Muscle layer of colon (tissue), 2 donors: ENCODE results near the gene TTC39A.

Experiments
- H3K27ac ChIP-seq: one replicate; pipeline ENCODE4 v1.7.0; 2013; ENCODE audit warnings: low read depth, mild to moderate bottlenecking, low read length, moderate library complexity
- H3K27me3 ChIP-seq, 2 donors: one replicate each; pipeline ENCODE4 v1.7.0; 2013; ENCODE audit warnings: low read length in 2 of 2, mild to moderate bottlenecking in 2 of 2; ENCODE audit not compliant: insufficient read depth in 2 of 2, control insufficient read depth in 1 of 2
- H3K36me3 ChIP-seq: one replicate; pipeline ENCODE4 v1.7.0; 2013; ENCODE audit warnings: mild to moderate bottlenecking, low read length; ENCODE audit not compliant: insufficient read depth
- H3K4me1 ChIP-seq: one replicate; pipeline ENCODE4 v1.7.0; 2013; ENCODE audit warnings: mild to moderate bottlenecking, low read length; ENCODE audit not compliant: insufficient read depth
- H3K4me3 ChIP-seq, 2 donors: one replicate each; pipeline ENCODE4 v1.7.0; 2013; ENCODE audit warnings: low read length in 2 of 2, low read depth in 1 of 2, mild to moderate bottlenecking in 1 of 2, moderate library complexity in 1 of 2
- H3K9ac ChIP-seq: one replicate; pipeline ENCODE4 v1.7.0; 2013; ENCODE audit warnings: low read length
- H3K9me3 ChIP-seq: one replicate; pipeline ENCODE4 v1.7.0; 2013; ENCODE audit warnings: mild to moderate bottlenecking, low read length
- donor health status: abdominal sarcoma.
- donor health status: Adenocarcinoma of cecum.

TTC39A gene

GRCh38 chr1:51330331-51331201, at the start of gene TTC39A:
TTC39A (minus strand) TSS chr1:51330562; CDS start chr1:51330477, 85 bp downstream.
- H3K9ac ChIP-seq: no peak within 1 kb of the TSS
- peak within 1 kb of the TSS; percentile 38 to 56 for H3K4me3 ChIP-seq
- no peaks in the 10 kb centered on the region for H3K9me3 ChIP-seq
- H3K36me3 ChIP-seq: no peaks in the 10 kb centered on the region
- peaks cover 12 to 13% of the 10 kb centered on the region in 2 donors for H3K27me3 ChIP-seq
- H3K4me1 ChIP-seq: peaks cover 9% of the 10 kb centered on the region
- no peak within 1 kb of the TSS for H3K27ac ChIP-seq

DNA sequence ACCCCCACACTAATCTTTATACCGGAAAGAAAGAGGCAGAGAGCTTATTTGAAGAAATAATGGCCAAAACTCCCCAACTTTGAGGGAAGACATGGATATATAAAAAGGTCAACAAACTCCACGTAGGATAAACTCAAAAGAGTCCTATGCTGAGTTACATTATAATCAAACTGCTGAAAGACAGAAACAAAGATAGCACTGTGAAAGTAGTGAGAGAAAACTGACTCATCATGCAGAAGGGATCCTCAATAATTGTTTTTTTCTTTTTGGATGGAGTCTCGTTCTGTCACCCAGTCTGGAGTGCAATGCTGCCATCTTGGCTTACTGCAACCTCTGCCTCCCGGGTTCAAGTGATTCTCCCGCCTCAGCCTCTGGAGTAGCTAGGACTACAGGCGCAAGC, 48.5 kb upstream of the TTC39A start:
- H3K4me3 ChIP-seq: no peak overlapping the region

DNA sequence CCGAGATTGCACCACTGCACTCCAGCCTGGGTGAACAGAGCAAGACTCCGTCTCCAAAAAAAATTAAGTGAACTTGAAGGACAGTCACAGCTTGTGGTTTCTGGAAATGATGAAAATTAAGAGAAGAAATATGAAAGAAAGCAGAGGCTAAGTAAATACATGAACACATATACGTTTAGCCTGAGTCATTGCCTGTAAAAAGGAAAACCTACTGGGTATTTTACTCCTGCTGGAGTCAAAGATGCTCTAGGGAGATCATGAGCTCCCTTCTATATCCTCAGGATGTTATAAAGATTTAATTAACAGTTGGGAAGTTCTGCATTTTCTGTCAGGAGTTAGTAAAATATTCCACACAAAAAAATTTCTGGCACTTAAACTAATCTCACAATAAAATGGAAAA, 43.5 kb upstream of the TTC39A start:
- H3K4me1 ChIP-seq: no peaks in the 10 kb centered on the region
- H3K9me3 ChIP-seq: no peaks in the 10 kb centered on the region
- H3K27ac ChIP-seq: no peak overlapping the region
- no peak overlapping the region for H3K4me3 ChIP-seq
- peaks cover 23% of the 10 kb centered on the region for H3K36me3 ChIP-seq
- H3K27me3 ChIP-seq: no peaks in the 10 kb centered on the region
- H3K9ac ChIP-seq: no peak overlapping the region

More for the DNA sequence above, 48.5 kb upstream of the TTC39A start:
- Histone ChIP-seq H3K9ac (no peak overlapping the region), H3K27ac (no peak overlapping the region), H3K4me1 (no peaks in the 10 kb centered on the region), H3K36me3 (peaks cover 20% of the 10 kb centered on the region), H3K9me3 (no peaks in the 10 kb centered on the region), H3K27me3 (no peaks in the 10 kb centered on the region)

DNA sequence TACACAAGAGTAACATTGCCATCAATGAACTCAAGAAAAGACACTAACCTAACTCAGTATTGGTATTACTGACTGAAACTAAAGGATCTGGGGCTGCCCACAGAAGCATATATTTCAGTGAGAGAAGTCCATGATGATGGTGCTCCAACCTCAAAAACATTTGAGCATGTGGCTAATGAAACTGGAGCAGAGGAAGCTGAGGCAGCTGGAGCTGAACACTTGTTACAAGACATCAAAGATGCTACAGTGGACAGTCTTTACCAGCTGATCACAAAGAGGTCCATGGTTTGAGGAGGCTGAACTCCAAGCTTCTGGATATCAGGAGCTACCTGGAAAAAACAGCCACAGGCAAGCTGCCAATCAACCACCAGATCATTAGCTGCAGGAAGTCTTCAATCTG, 42.2 kb upstream of the TTC39A start:
- H3K27ac ChIP-seq: no peak overlapping the region
- H3K9me3 ChIP-seq: no peaks in the 10 kb centered on the region
- no peaks in the 10 kb centered on the region for H3K27me3 ChIP-seq
- H3K36me3 ChIP-seq: peaks cover 20% of the 10 kb centered on the region
- no peak overlapping the region for H3K4me3 ChIP-seq
- no peak overlapping the region for H3K9ac ChIP-seq
- no peaks in the 10 kb centered on the region for H3K4me1 ChIP-seq

DNA sequence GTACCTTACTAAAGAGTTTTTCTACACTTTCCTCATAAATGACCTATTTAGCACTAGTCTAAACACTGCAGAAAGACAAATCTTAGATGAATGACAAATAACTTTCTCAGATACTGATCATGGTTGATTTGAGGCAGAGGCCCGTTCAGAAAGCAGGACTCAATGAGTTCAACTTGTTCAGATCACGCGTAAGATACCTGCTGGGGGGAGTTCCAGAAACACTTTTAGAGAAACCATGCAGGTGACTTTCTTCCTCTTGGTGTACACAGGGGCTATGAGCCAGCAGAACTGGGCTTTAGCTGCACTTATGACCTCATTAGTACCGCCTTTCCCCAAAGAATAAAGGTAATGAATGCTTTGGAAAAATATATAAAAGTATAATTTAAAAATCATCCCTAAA, 38.8 kb upstream of the TTC39A start:
- Histone ChIP-seq H3K36me3 (peaks cover 29% of the 10 kb centered on the region), H3K4me1 (no peaks in the 10 kb centered on the region), H3K27ac (no peak overlapping the region), H3K4me3 (no peak overlapping the region), H3K27me3 (no peaks in the 10 kb centered on the region), H3K9me3 (no peaks in the 10 kb centered on the region), H3K9ac (no peak overlapping the region)

GRCh38 chr1:51365774-51366173, 35.4 kb upstream of the TTC39A start:
- no peak overlapping the region for H3K9ac ChIP-seq
- no peaks in the 10 kb centered on the region for H3K9me3 ChIP-seq
- no peaks in the 10 kb centered on the region for H3K4me1 ChIP-seq
- no peak overlapping the region for H3K27ac ChIP-seq
- peaks cover 16% of the 10 kb centered on the region for H3K36me3 ChIP-seq
- no peaks in the 10 kb centered on the region for H3K27me3 ChIP-seq
- no peak overlapping the region for H3K4me3 ChIP-seq

DNA sequence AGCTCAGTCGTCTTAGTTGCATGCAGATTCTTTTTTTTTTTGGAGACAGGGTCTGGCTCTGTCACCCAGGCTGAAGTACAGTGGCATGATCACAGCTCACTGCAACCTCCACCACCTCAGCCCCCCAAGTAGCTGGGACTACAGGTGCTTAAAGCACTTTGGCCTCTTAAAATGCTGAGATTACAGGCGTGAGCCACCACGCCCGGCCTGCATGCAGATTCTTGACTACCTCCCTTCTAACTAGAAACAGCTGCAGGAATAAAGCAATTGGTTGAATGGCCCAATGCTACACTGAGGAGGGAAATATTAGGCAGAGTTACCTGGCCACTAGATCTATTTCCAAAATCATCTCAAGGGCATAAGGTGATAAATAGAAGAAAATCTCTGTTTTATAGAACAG, 29.5 kb upstream of the TTC39A start:
- H3K9me3 ChIP-seq: no peaks in the 10 kb centered on the region
- H3K4me3 ChIP-seq: no peak overlapping the region
- H3K4me1 ChIP-seq: no peaks in the 10 kb centered on the region
- no peak overlapping the region for H3K27ac ChIP-seq
- no peak overlapping the region for H3K9ac ChIP-seq
- H3K36me3 ChIP-seq: peaks cover 11% of the 10 kb centered on the region
- no peaks in the 10 kb centered on the region for H3K27me3 ChIP-seq

DNA sequence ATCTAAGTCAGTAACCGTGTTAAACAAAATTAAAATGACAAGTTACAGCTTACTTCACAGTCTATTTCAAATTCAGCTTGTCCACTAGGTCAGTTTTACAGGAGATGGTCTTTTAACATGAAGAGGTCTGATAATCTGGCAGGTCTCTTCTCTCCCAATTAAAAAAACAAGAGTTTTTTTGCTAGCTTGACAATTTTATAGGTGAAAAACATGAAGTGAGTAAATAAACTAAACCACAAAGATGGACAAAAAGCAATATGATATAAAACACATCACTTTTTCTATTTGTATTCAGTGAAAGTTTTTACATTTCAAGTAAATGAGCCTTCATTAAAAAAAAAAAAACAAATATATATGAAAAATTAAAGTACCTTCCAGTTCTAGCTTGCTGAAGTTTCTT, 25.0 kb upstream of the TTC39A start:
- Histone ChIP-seq H3K9ac (no peak overlapping the region), H3K4me3 (no peak overlapping the region), H3K27ac (no peak overlapping the region), H3K9me3 (no peaks in the 10 kb centered on the region), H3K36me3 (peaks cover 8% of the 10 kb centered on the region), H3K27me3 (no peaks in the 10 kb centered on the region), H3K4me1 (no peaks in the 10 kb centered on the region)

DNA sequence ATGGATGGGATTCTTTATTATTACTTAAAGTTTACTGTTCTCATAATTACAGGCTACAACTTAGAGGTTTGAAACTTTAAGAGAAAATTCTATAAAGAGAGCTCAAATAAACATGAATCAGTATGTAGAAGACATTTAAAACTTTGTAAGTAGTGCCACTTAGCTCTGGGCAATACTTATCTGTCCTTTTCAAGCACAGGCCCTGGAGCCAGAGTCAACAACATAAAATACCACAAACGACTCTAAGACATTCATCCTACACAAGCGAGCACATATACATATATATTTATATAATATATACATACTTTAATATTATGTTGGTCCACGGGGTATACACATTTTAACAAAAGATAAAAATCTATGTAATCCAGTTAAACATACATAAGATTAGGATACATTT, 24.1 kb upstream of the TTC39A start:
- Histone ChIP-seq H3K4me3 (no peak overlapping the region), H3K36me3 (peaks cover 8% of the 10 kb centered on the region), H3K4me1 (no peaks in the 10 kb centered on the region)

GRCh38 chr1:51351907-51352306, 21.5 kb upstream of the TTC39A start:
- no peak overlapping the region for H3K27ac ChIP-seq
- H3K27me3 ChIP-seq: no peaks in the 10 kb centered on the region
- H3K4me1 ChIP-seq: no peaks in the 10 kb centered on the region
- H3K36me3 ChIP-seq: peaks cover 8% of the 10 kb centered on the region
- H3K9me3 ChIP-seq: no peaks in the 10 kb centered on the region
- H3K9ac ChIP-seq: no peak overlapping the region
- no peak overlapping the region for H3K4me3 ChIP-seq

More for the DNA sequence above, 24.1 kb upstream of the TTC39A start:
- Histone ChIP-seq H3K27me3 (no peaks in the 10 kb centered on the region), H3K27ac (no peak overlapping the region), H3K9ac (no peak overlapping the region), H3K9me3 (no peaks in the 10 kb centered on the region)

GRCh38 chr1:51349862-51350261, 19.5 kb upstream of the TTC39A start:
- Histone ChIP-seq H3K27ac (no peak overlapping the region), H3K27me3 (peaks cover 8 to 15% of the 10 kb centered on the region in 2 donors), H3K4me3 (no peak overlapping the region), H3K36me3 (peaks cover 1% of the 10 kb centered on the region), H3K4me1 (no peaks in the 10 kb centered on the region), H3K9ac (no peak overlapping the region), H3K9me3 (no peaks in the 10 kb centered on the region)

GRCh38 chr1:51348147-51348527, 17.8 kb upstream of the TTC39A start:
- Histone ChIP-seq H3K4me1 (no peaks in the 10 kb centered on the region), H3K4me3 (no peak overlapping the region), H3K36me3 (no peaks in the 10 kb centered on the region), H3K9me3 (no peaks in the 10 kb centered on the region), H3K9ac (no peak overlapping the region), H3K27ac (no peak overlapping the region), H3K27me3 (peaks cover 12 to 30% of the 10 kb centered on the region in 2 donors)
